NCI-H748 (cell line): ENCODE results near the gene SMAD3.

Source experiments
- DNase-seq: peaks from one replicate; lab custom pipeline; 2025; ENCODE audit not compliant: unreplicated experiment; lab: John Stamatoyannopoulos, UW

Gene SMAD3

GRCh38 chr15:67094001-67094826 is 28.8 kb downstream of the SMAD3 start:
- no peak for DNase-seq

- no peak for DNase-seq
These were observed 30.5 kb downstream of the SMAD3 start for GRCh38 chr15:67095912-67096311.

- DNase-seq, result no peak
These were observed 31.3 kb downstream of the SMAD3 start for GRCh38 chr15:67096546-67097294.

GRCh38 chr15:67097424-67097823 is 32.0 kb downstream of the SMAD3 start:
- no peak for DNase-seq

GRCh38 chr15:67097930-67098740 is 32.7 kb downstream of the SMAD3 start:
- DNase-seq, result no peak

- DNase-seq, result no peak
These were observed 33.4 kb downstream of the SMAD3 start for GRCh38 chr15:67098768-67099282.

GRCh38 chr15:67100124-67100791 is 34.9 kb downstream of the SMAD3 start:
- no peak for DNase-seq

- no peak for DNase-seq
These were observed 35.6 kb downstream of the SMAD3 start for GRCh38 chr15:67100801-67101581.

GRCh38 chr15:67101911-67102598 is 36.7 kb downstream of the SMAD3 start:
- DNase-seq, result no peak

GRCh38 chr15:67102599-67102929 is 37.2 kb downstream of the SMAD3 start:
- no peak for DNase-seq

GRCh38 chr15:67103021-67103420 is 37.6 kb downstream of the SMAD3 start:
- no peak for DNase-seq

- DNase-seq, result no peak
These were observed 38.0 kb downstream of the SMAD3 start for GRCh38 chr15:67103432-67103831.

GRCh38 chr15:67103869-67104268 is 38.5 kb downstream of the SMAD3 start:
- no peak for DNase-seq

- DNase-seq, result no peak
These were observed 39.1 kb downstream of the SMAD3 start for GRCh38 chr15:67104510-67104909.

- no peak for DNase-seq
These were observed 39.9 kb downstream of the SMAD3 start for GRCh38 chr15:67105065-67105951.

- no peak for DNase-seq
These were observed 40.8 kb downstream of the SMAD3 start for GRCh38 chr15:67105991-67106763.

GRCh38 chr15:67106764-67107013 is 41.3 kb downstream of the SMAD3 start:
- DNase-seq, result no peak
